HepG2 (cell line): Measurements from ENCODE around the gene SLC25A45. TPM values are rescaled to one million over a fixed set of nuclear protein-coding genes. Genes with fewer than 3 reads are reported as not detected.

Source experiments
- ADNP ChIP-seq: sonication (generic); formaldehyde crosslinking; IDR thresholded peaks from 2 replicates; pipeline ENCODE4 v1.4.0; 2020; ENCODE audit warnings: missing genetic modification reagents
- ARNT2 ChIP-seq: sonication (generic); formaldehyde crosslinking; IDR thresholded peaks from 2 replicates; pipeline ENCODE4 v1.8.0; 2022; ENCODE audit warnings: mild to moderate bottlenecking, low read depth, missing genetic modification reagents, moderate library complexity
- CHD2 ChIP-seq: IDR thresholded peaks from 2 replicates; pipeline ENCODE4 v1.6.1; 2011; ENCODE audit warnings: low read depth, low read length, improper control_type of control experiment
- CHD4 ChIP-seq: fragments of 200-600 bp; sonication (generic); IDR thresholded peaks from 2 replicates; pipeline ENCODE4 v1.7.0; 2017; ENCODE audit warnings: mild to moderate bottlenecking, low read length, borderline replicate concordance
- DMAP1 ChIP-seq: IDR thresholded peaks from 2 replicates; pipeline ENCODE4 v1.6.1; 2016
- HMG20B ChIP-seq: conservative IDR thresholded peaks from 2 replicates; pipeline ENCODE4 v1.6.1; 2016; ENCODE audit warnings: missing genetic modification reagents, missing compliant biosample characterization
- KLF16 ChIP-seq, 2 experiments: sonication (generic) in 1 of 2; formaldehyde crosslinking in 1 of 2; IDR thresholded peaks; 2 replicates each; pipeline versions ENCODE4 v1.6.1 to v1.8.0; 2016 to 2023; ENCODE audit warnings: missing genetic modification reagents in 2 of 2, missing compliant biosample characterization in 1 of 2
- NR2F1 ChIP-seq, 2 experiments: fragments of 450-650 bp in 1 of 2; formaldehyde crosslinking in 1 of 2; IDR thresholded peaks; 2 replicates each; pipeline versions ENCODE4 v1.5.0 to v1.6.1; 2016 to 2020; ENCODE audit warnings: mild to moderate bottlenecking in 1 of 2, missing compliant biosample characterization in 1 of 2, missing genetic modification reagents in 1 of 2, moderate library complexity in 1 of 2
- PPARG ChIP-seq: conservative IDR thresholded peaks from 2 replicates; pipeline ENCODE4 v1.6.1; 2016; ENCODE audit warnings: missing biosample characterization, missing genetic modification reagents
- RFXANK ChIP-seq: IDR thresholded peaks from 2 replicates; pipeline ENCODE4 v1.6.1; 2016
- SIN3B ChIP-seq: fragments of 150-350 bp; IDR thresholded peaks from 2 replicates; pipeline ENCODE4 v1.6.1; 2014; ENCODE audit warnings: low read length
- SP140L ChIP-seq: sonication (generic); formaldehyde crosslinking; IDR thresholded peaks from 2 replicates; pipeline ENCODE4 v1.4.0; 2020; ENCODE audit warnings: missing genetic modification reagents, borderline replicate concordance
- SP5 ChIP-seq: IDR thresholded peaks from 2 replicates; pipeline ENCODE4 v1.6.1; 2016; ENCODE audit warnings: low read depth, borderline replicate concordance
- TEAD3 ChIP-seq: optimal IDR thresholded peaks from 2 replicates; pipeline ENCODE3; 2016; ENCODE audit warnings: borderline replicate concordance
- ZNF138 ChIP-seq: sonication (generic); formaldehyde crosslinking; IDR thresholded peaks from 2 replicates; pipeline ENCODE4 v1.5.0; 2020; ENCODE audit warnings: mild to moderate bottlenecking, low read depth, missing genetic modification reagents
- ZNF720 ChIP-seq: sonication (generic); formaldehyde crosslinking; IDR thresholded peaks from 2 replicates; pipeline ENCODE4 v1.4.0; 2020; ENCODE audit warnings: missing genetic modification reagents
- polyA plus RNA-seq, 8 experiments: library from polyadenylated mRNA; depleted of rRNA in 3 of 8; stranded (reverse) in 7 of 8; unstranded in 1 of 8; fragments of >200 nt; fragmentation: Illumina TruSeq in 4 of 8; extraction: Trizol in 4 of 8; gene quantifications; 2 replicates each; pipeline versions ENCODE4 v1.2.1 to v1.2.3, GENCODE V29; 2011 to 2016; ENCODE audit warnings: low read depth in 4 of 8, missing spikeins in 1 of 8, mixed read lengths in 1 of 8; ENCODE audit not compliant: insufficient read depth in 1 of 8
- total RNA-seq, 5 experiments: library from RNA; depleted of rRNA; stranded (reverse); fragments of >200 nt; fragmentation: Illumina TruSeq; extraction: Trizol; gene quantifications; 2 replicates each; pipeline ENCODE4 v1.2.3, GENCODE V29; 2016; ENCODE audit warnings: low read depth in 1 of 5
- TF ChIP-seq, protein P1 (sequence below): sonication (generic); formaldehyde crosslinking; IDR thresholded peaks from 2 replicates; pipeline ENCODE4 v1.4.0; 2020; ENCODE audit warnings: missing genetic modification reagents, borderline replicate concordance
- TF ChIP-seq, protein P2 (sequence below): IDR thresholded peaks from 2 replicates; pipeline ENCODE4 v1.6.1; 2018; ENCODE audit warnings: missing genetic modification reagents
- TF ChIP-seq, protein P3 (sequence below): sonication (generic); formaldehyde crosslinking; IDR thresholded peaks from 2 replicates; pipeline ENCODE4 v1.4.0; 2020; ENCODE audit warnings: mild to moderate bottlenecking, missing genetic modification reagents
- TF ChIP-seq, protein P4 (sequence below): sonication (generic); IDR thresholded peaks from 2 replicates; pipeline ENCODE4 v1.6.1; 2016; ENCODE audit warnings: low read depth, borderline replicate concordance

The SLC25A45 gene
- total and polyA plus RNA-seq, 2 of the 13 experiments (the other 11 are each of a cell fraction or from before 2014, with no cell fraction given), result 1.2 to 3.4 TPM

DNA sequence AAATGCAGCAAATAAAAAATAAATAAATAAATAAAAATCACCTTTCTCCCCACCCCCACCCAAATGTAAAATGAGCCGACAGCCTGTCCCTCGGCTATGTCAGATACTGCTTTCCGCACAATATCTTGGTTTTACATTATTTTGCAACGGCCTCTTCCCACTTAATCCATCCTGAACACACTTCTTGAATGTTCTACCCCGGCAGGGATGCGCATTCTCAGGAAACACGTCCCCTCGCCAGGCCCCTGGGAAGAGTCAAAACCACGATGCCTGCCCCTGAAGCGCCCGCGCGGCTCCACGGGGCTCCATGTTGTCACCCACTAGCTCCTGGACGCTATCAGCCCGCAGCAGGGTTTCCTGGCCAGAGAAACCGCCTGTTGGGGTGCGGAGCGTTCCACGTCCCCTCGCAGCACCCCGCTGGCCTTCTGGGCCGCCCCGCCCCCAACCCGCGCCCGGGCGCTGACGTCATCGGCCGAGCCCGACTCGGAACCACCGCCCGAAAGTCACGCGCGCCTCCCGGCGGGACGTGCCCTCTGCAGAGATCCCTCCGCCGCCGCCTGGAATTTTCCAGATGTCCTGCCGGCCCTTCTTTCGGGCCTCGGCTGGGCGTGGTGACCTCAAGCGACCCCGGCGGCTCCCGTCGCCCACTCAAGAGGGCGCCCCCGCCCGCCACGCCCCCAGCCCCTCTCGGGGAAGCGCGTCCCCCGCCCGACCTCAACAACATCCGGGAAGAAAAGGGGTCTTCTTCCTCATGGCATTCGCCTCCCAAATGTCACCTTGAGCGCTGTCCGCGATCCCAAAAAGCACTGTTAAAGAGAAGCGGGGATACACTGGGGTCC lies 39.6 kb upstream of the SLC25A45 start (continued):
- TF ChIP-seq, protein P1, sequence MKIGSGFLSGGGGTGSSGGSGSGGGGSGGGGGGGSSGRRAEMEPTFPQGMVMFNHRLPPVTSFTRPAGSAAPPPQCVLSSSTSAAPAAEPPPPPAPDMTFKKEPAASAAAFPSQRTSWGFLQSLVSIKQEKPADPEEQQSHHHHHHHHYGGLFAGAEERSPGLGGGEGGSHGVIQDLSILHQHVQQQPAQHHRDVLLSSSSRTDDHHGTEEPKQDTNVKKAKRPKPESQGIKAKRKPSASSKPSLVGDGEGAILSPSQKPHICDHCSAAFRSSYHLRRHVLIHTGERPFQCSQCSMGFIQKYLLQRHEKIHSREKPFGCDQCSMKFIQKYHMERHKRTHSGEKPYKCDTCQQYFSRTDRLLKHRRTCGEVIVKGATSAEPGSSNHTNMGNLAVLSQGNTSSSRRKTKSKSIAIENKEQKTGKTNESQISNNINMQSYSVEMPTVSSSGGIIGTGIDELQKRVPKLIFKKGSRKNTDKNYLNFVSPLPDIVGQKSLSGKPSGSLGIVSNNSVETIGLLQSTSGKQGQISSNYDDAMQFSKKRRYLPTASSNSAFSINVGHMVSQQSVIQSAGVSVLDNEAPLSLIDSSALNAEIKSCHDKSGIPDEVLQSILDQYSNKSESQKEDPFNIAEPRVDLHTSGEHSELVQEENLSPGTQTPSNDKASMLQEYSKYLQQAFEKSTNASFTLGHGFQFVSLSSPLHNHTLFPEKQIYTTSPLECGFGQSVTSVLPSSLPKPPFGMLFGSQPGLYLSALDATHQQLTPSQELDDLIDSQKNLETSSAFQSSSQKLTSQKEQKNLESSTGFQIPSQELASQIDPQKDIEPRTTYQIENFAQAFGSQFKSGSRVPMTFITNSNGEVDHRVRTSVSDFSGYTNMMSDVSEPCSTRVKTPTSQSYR (CRISPR knock-in tag), result peak; percentile 94
- TF ChIP-seq SP5, result peak; percentile 79
- TF ChIP-seq ARNT2 (CRISPR knock-in tag), result no peak
- no peak for TF ChIP-seq SIN3B
- TF ChIP-seq, protein P2, sequence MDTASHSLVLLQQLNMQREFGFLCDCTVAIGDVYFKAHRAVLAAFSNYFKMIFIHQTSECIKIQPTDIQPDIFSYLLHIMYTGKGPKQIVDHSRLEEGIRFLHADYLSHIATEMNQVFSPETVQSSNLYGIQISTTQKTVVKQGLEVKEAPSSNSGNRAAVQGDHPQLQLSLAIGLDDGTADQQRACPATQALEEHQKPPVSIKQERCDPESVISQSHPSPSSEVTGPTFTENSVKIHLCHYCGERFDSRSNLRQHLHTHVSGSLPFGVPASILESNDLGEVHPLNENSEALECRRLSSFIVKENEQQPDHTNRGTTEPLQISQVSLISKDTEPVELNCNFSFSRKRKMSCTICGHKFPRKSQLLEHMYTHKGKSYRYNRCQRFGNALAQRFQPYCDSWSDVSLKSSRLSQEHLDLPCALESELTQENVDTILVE (CRISPR knock-in tag), result no peak
- TF ChIP-seq, protein P3, sequence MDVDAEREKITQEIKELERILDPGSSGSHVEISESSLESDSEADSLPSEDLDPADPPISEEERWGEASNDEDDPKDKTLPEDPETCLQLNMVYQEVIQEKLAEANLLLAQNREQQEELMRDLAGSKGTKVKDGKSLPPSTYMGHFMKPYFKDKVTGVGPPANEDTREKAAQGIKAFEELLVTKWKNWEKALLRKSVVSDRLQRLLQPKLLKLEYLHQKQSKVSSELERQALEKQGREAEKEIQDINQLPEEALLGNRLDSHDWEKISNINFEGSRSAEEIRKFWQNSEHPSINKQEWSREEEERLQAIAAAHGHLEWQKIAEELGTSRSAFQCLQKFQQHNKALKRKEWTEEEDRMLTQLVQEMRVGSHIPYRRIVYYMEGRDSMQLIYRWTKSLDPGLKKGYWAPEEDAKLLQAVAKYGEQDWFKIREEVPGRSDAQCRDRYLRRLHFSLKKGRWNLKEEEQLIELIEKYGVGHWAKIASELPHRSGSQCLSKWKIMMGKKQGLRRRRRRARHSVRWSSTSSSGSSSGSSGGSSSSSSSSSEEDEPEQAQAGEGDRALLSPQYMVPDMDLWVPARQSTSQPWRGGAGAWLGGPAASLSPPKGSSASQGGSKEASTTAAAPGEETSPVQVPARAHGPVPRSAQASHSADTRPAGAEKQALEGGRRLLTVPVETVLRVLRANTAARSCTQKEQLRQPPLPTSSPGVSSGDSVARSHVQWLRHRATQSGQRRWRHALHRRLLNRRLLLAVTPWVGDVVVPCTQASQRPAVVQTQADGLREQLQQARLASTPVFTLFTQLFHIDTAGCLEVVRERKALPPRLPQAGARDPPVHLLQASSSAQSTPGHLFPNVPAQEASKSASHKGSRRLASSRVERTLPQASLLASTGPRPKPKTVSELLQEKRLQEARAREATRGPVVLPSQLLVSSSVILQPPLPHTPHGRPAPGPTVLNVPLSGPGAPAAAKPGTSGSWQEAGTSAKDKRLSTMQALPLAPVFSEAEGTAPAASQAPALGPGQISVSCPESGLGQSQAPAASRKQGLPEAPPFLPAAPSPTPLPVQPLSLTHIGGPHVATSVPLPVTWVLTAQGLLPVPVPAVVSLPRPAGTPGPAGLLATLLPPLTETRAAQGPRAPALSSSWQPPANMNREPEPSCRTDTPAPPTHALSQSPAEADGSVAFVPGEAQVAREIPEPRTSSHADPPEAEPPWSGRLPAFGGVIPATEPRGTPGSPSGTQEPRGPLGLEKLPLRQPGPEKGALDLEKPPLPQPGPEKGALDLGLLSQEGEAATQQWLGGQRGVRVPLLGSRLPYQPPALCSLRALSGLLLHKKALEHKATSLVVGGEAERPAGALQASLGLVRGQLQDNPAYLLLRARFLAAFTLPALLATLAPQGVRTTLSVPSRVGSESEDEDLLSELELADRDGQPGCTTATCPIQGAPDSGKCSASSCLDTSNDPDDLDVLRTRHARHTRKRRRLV (CRISPR knock-in tag), result 0 out of 2 replicates have a peak, but pooled peaks have one; percentile 31
- 0 out of 4 replicates have a peak, but pooled peaks of 1 of the 2 experiments have one; percentile 47 for TF ChIP-seq NR2F1 (CRISPR knock-in tag; IDR thresholded peaks at IDR 0.05)
- TF ChIP-seq ZNF720 (CRISPR knock-in tag), result no peak
- peak; percentile 87 for TF ChIP-seq CHD2
- TF ChIP-seq, protein P4, sequence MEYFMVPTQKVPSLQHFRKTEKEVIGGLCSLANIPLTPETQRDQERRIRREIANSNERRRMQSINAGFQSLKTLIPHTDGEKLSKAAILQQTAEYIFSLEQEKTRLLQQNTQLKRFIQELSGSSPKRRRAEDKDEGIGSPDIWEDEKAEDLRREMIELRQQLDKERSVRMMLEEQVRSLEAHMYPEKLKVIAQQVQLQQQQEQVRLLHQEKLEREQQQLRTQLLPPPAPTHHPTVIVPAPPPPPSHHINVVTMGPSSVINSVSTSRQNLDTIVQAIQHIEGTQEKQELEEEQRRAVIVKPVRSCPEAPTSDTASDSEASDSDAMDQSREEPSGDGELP, result peak; percentile 72; the same call in 1 of the 2 replicates
- no peak for TF ChIP-seq SP140L
- TF ChIP-seq RFXANK, result no peak
- TF ChIP-seq CHD4, result peak; percentile 88; the same call in 1 of the 2 replicates
- TF ChIP-seq DMAP1 (CRISPR knock-in tag), result peak; percentile 90
- no peak; a peak in 1 of 4 replicates for TF ChIP-seq KLF16 (CRISPR knock-in tag; IDR thresholded peaks at IDR 0.05)
- TF ChIP-seq TEAD3 (CRISPR knock-in tag), result peak; percentile 74
- peak; percentile 13; the same call in 1 of the 2 replicates for TF ChIP-seq HMG20B (CRISPR knock-in tag)
- peak; percentile 34; the same call in 1 of the 2 replicates for TF ChIP-seq PPARG (CRISPR knock-in tag)
- TF ChIP-seq ZNF138 (CRISPR knock-in tag), result no peak
- TF ChIP-seq ADNP (CRISPR knock-in tag), result no peak
